K562 (cell line): ENCODE results near the gene XRCC5. TPM values are rescaled to one million over a fixed set of nuclear protein-coding genes. Genes with fewer than 3 reads are reported as not detected.

Source experiments
- ETV6 ChIP-seq, 3 experiments: fragments of 150-350 bp in 1 of 3; sonication (generic) in 1 of 3; formaldehyde crosslinking in 1 of 3; IDR thresholded peaks; 2 replicates each; pipeline versions ENCODE4 v1.6.1 to v1.8.0; 2014 to 2022; ENCODE audit warnings: borderline replicate concordance in 2 of 3, low read depth in 2 of 3, antibody characterized with exemption in 1 of 3, low read length in 1 of 3, mild to moderate bottlenecking in 1 of 3, missing genetic modification reagents in 1 of 3
- NFATC3 ChIP-seq: fragments of 450-650 bp; IDR thresholded peaks from 2 replicates; pipeline ENCODE4 v1.6.1; 2017; ENCODE audit warnings: mild to moderate bottlenecking
- ZNF583 ChIP-seq: fragments of 250-450 bp; sonication (Bioruptor Pico); IDR thresholded peaks from 2 replicates; pipeline ENCODE4 v1.4.0; 2020
- polyA plus RNA-seq, 8 experiments: library from polyadenylated mRNA; depleted of rRNA in 4 of 8; stranded (reverse) in 5 of 8; unstranded in 3 of 8; fragments of >200 nt; fragmentation: Nextera tagmentation in 2 of 8; fragmentation: Illumina TruSeq in 1 of 8; extraction: Ambion mirVana in 2 of 8; extraction: Trizol in 1 of 8; gene quantifications; 2 replicates each; pipeline versions ENCODE4 v1.2.1 to v1.2.3, GENCODE V29; 2011 to 2014; ENCODE audit warnings: inconsistent platforms in 1 of 8, missing spikeins in 1 of 8
- total RNA-seq, 7 experiments: library from RNA; depleted of rRNA in 6 of 7; stranded (reverse); fragments of >200 nt in 6 of 7; fragmentation: Illumina TruSeq in 2 of 7; extraction: Trizol in 2 of 7; gene quantifications; 2 replicates each; pipeline versions ENCODE4 v1.2.1 to v1.2.3, GENCODE V29; 2011 to 2021; ENCODE audit warnings: low replicate concordance in 1 of 7
- TF ChIP-seq, protein P1 (sequence below): fragments of 450-650 bp; IDR thresholded peaks from 2 replicates; pipeline ENCODE4 v1.6.1; 2016; ENCODE audit warnings: low read depth

Gene XRCC5
- total and polyA plus RNA-seq, 9 of the 15 experiments (the other 6 are each of a cell fraction or from before 2014, with no cell fraction given), result 168 to 551 (median 297) TPM

DNA sequence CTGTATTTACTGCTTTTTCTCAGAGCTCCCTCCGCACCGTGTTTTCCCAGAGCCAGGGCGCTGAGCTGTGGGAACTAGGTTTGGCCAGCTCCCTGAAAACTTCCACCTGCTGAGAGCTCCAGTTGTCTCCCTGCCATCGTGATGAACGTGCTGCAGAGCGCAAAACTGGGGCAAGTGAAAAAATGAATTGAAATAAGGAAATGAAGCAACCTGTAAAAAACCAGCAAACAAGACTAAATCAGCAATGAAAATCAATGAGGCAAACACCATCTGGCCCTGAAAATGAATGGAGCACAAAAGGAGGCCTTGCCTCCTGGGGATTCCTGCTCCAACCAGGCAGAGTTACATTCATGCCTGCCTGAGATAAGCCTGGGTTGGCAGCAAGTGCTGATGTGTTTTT, 133.2 kb downstream of the XRCC5 start (continued):
- TF ChIP-seq, protein P1, sequence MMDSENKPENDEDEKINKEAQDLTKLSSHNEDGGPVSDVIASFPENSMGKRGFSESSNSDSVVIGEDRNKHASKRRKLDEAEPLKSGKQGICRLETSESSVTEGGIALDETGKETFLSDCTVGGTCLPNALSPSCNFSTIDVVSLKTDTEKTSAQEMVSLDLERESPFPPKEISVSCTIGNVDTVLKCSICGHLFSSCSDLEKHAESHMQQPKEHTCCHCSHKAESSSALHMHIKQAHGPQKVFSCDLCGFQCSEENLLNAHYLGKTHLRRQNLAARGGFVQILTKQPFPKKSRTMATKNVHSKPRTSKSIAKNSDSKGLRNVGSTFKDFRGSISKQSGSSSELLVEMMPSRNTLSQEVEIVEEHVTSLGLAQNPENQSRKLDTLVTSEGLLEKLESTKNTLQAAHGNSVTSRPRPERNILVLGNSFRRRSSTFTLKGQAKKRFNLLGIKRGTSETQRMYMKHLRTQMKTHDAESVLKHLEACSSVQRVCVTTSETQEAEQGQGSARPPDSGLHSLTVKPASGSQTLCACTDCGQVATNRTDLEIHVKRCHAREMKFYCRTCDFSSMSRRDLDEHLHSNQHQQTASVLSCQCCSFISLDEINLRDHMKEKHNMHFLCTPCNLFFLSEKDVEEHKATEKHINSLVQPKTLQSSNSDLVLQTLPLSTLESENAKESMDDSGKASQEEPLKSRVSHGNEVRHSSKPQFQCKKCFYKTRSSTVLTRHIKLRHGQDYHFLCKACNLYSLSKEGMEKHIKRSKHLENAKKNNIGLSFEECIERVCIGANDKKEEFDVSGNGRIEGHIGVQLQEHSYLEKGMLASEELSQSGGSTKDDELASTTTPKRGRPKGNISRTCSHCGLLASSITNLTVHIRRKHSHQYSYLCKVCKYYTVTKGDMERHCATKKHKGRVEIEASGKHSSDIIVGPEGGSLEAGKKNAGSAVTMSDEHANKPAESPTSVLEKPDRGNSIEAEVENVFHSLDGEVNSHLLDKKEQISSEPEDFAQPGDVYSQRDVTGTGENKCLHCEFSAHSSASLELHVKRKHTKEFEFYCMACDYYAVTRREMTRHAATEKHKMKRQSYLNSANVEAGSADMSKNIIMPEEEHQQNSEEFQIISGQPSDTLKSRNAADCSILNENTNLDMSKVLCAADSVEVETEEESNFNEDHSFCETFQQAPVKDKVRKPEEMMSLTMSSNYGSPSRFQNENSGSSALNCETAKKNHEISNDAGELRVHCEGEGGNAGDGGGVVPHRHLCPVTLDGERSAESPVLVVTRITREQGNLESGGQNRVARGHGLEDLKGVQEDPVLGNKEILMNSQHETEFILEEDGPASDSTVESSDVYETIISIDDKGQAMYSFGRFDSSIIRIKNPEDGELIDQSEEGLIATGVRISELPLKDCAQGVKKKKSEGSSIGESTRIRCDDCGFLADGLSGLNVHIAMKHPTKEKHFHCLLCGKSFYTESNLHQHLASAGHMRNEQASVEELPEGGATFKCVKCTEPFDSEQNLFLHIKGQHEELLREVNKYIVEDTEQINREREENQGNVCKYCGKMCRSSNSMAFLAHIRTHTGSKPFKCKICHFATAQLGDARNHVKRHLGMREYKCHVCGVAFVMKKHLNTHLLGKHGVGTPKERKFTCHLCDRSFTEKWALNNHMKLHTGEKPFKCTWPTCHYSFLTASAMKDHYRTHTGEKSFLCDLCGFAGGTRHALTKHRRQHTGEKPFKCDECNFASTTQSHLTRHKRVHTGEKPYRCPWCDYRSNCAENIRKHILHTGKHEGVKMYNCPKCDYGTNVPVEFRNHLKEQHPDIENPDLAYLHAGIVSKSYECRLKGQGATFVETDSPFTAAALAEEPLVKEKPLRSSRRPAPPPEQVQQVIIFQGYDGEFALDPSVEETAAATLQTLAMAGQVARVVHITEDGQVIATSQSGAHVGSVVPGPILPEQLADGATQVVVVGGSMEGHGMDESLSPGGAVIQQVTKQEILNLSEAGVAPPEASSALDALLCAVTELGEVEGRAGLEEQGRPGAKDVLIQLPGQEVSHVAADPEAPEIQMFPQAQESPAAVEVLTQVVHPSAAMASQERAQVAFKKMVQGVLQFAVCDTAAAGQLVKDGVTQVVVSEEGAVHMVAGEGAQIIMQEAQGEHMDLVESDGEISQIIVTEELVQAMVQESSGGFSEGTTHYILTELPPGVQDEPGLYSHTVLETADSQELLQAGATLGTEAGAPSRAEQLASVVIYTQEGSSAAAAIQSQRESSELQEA, result no peak
- TF ChIP-seq ETV6 (IDR thresholded peaks at IDR 0.05; ENCODE audit: borderline replicate concordance in 1 of 2, low read depth in 2 of 2, low read length in 1 of 2) (no peak), ETV6 (CRISPR knock-in tag; IDR thresholded peaks at IDR 0.05; ENCODE audit: borderline replicate concordance) (no peak), ZNF583 (CRISPR knock-in tag) (no peak), NFATC3 (no peak)
